Astrocyte of the cerebellum (primary cell): ENCODE results near the gene VGLL4.

Source experiments
- DNase-seq: peaks from one replicate; pipeline ENCODE4 v3.0.0-alpha.2; 2011; ENCODE audit warnings: low read depth
- H3K4me3 ChIP-seq: 2 replicates; pipeline ENCODE4 v1.5.1; 2011; ENCODE audit warnings: mild to moderate bottlenecking, low read depth, low read length, moderate library complexity
- CTCF ChIP-seq: IDR thresholded peaks from 2 replicates; pipeline ENCODE4 v1.5.1; 2012; ENCODE audit warnings: low read length, low read depth, moderate library complexity, mild to moderate bottlenecking; ENCODE audit errors: missing control alignments
- in situ Hi-C: cut with HindIII; loops from 2 replicates; pipeline ENCODE4 v1.10.0; 2017; ENCODE audit warnings: low sequenced_read_pairs

The VGLL4 gene

GRCh38 chr3:11632564-11632963 lies 11.2 kb downstream of the VGLL4 start:
- no peak overlapping the region for H3K4me3 ChIP-seq
- in situ Hi-C loops, result no loop called here
- no peak for TF ChIP-seq CTCF
- no peak for DNase-seq

GRCh38 chr3:11631820-11632219 lies 11.9 kb downstream of the VGLL4 start:
- no peak for DNase-seq
- no peak overlapping the region for H3K4me3 ChIP-seq
- TF ChIP-seq CTCF, result no peak

GRCh38 chr3:11629716-11630115 lies 14.0 kb downstream of the VGLL4 start:
- peak; percentile 51 for DNase-seq
- in situ Hi-C loops, result no loop called here
- no peak for TF ChIP-seq CTCF
- H3K4me3 ChIP-seq, result no peak overlapping the region

More at GRCh38 chr3:11631820-11632219, 11.9 kb downstream of the VGLL4 start:
- in situ Hi-C loops, result no loop called here

- DNase-seq, result no peak
- no peak for TF ChIP-seq CTCF
- no peak overlapping the region for H3K4me3 ChIP-seq
- in situ Hi-C loops, result no loop called here
These were observed 16.1 kb downstream of the VGLL4 start for GRCh38 chr3:11627612-11628011.

GRCh38 chr3:11626084-11626463 lies 17.6 kb downstream of the VGLL4 start:
- TF ChIP-seq CTCF, result no peak
- no peak overlapping the region for H3K4me3 ChIP-seq
- no peak for DNase-seq
- in situ Hi-C loops, result no loop called here

GRCh38 chr3:11625376-11626083 lies 18.2 kb downstream of the VGLL4 start:
- TF ChIP-seq CTCF, result no peak
- in situ Hi-C loops, result no loop called here
- no peak overlapping the region for H3K4me3 ChIP-seq
- DNase-seq, result no peak
